Hepatocyte (in vitro differentiated cells): Measurements from ENCODE around the gene MRPL53. TPM values are rescaled to one million over a fixed set of nuclear protein-coding genes. Genes with fewer than 3 reads are reported as not detected.

ENCODE experiments used
- DNase-seq: peaks from one replicate; pipeline ENCODE4 v3.0.0-alpha.2; 2016; ENCODE audit warnings: low spot score
- H2AFZ ChIP-seq: fragments of 200-600 bp; sonication (generic); 2 replicates; pipeline ENCODE4 v1.6.0; 2016; ENCODE audit warnings: antibody characterized with exemption, mild to moderate bottlenecking
- H3K27ac ChIP-seq: fragments of 200-600 bp; sonication (generic); 2 replicates; pipeline ENCODE4 v1.5.1; 2016; ENCODE audit warnings: mild to moderate bottlenecking
- H3K27me3 ChIP-seq: fragments of 200-600 bp; sonication (generic); 2 replicates; pipeline ENCODE4 v1.6.1; 2016
- H3K36me3 ChIP-seq: fragments of 200-600 bp; sonication (generic); replicated peaks from 2 replicates; pipeline ENCODE4 v1.5.1; 2016; ENCODE audit warnings: low read depth; ENCODE audit not compliant: insufficient read depth
- H3K4me1 ChIP-seq: fragments of 200-600 bp; sonication (generic); 2 replicates; pipeline ENCODE4 v1.5.1; 2016; ENCODE audit warnings: mild to moderate bottlenecking, moderate library complexity; ENCODE audit not compliant: insufficient read depth
- H3K4me2 ChIP-seq: fragments of 200-600 bp; sonication (generic); 2 replicates; pipeline ENCODE4 v1.6.0; 2016
- H3K4me3 ChIP-seq: fragments of 200-600 bp; sonication (generic); 2 replicates; pipeline ENCODE4 v1.5.1; 2016; ENCODE audit warnings: mild to moderate bottlenecking
- H3K79me2 ChIP-seq: fragments of 200-600 bp; sonication (generic); 2 replicates; pipeline ENCODE4 v1.6.0; 2017; ENCODE audit warnings: mild to moderate bottlenecking
- H3K9me2 ChIP-seq: fragments of 200-600 bp; sonication (generic); replicated peaks from 2 replicates; pipeline ENCODE4 v1.6.0; 2017; ENCODE audit warnings: mild to moderate bottlenecking; ENCODE audit not compliant: insufficient read depth
- H3K9me3 ChIP-seq: fragments of 200-600 bp; sonication (generic); 2 replicates; pipeline ENCODE4 v1.5.1; 2016; ENCODE audit warnings: low read depth, mild to moderate bottlenecking
- H4K20me1 ChIP-seq: fragments of 200-600 bp; sonication (generic); 2 replicates; pipeline ENCODE4 v1.6.0; 2016; ENCODE audit warnings: mild to moderate bottlenecking; ENCODE audit not compliant: insufficient read depth, poor library complexity, severe bottlenecking
- CTCF ChIP-seq: fragments of 200-600 bp; sonication (generic); IDR thresholded peaks from 2 replicates; pipeline ENCODE4 v1.5.1; 2016; ENCODE audit warnings: antibody characterized with exemption, mild to moderate bottlenecking; ENCODE audit not compliant: poor library complexity
- EZH2 ChIP-seq: fragments of 200-600 bp; sonication (generic); IDR thresholded peaks from 2 replicates; pipeline ENCODE4 v1.6.1; 2016; ENCODE audit warnings: antibody characterized with exemption, mild to moderate bottlenecking, borderline replicate concordance
- EZH2phosphoT487 ChIP-seq: fragments of 200-600 bp; sonication (generic); IDR thresholded peaks from one replicate; pipeline ENCODE4 v1.6.1; 2018; ENCODE audit warnings: antibody characterized with exemption, mild to moderate bottlenecking, low read depth, moderate library complexity; ENCODE audit not compliant: unreplicated experiment, severe bottlenecking
- WGBS: methylation state at CpG from one replicate; pipeline ENCODE4 v1.1.6; 2016; ENCODE audit warnings: low lambda C conversion rate; ENCODE audit errors: missing lambda C conversion rate; 5-methylcytosine and 5-hydroxymethylcytosine counted together
- polyA plus RNA-seq: library from polyadenylated mRNA; unstranded; fragments of >200 nt; fragmentation: Nextera tagmentation; extraction: Ambion mirVana; gene quantifications from 2 replicates; pipeline ENCODE4 v1.2.1, GENCODE V29; 2016
- total RNA-seq: library from RNA; depleted of rRNA; stranded (reverse); fragments of >200 nt; gene quantifications from 2 replicates; pipeline ENCODE4 v1.2.3, GENCODE V29; 2014

Gene MRPL53
- total and polyA plus RNA-seq, 2 experiments from 2014 or later: 23.4 to 95.9 TPM

- Histone ChIP-seq H3K4me3 (peak within 1 kb of the TSS; percentile 8), H2AFZ (peak within 1 kb of the TSS; percentile 50), H3K9me3 (no peaks in the 10 kb centered on the region), H3K4me1 (peaks cover 20% of the 10 kb centered on the region), H3K9me2 (no peaks in the 10 kb centered on the region), H3K36me3 (no peaks in the 10 kb centered on the region), H3K27me3 (no peaks in the 10 kb centered on the region), H3K79me2 (peaks cover 34% of the 10 kb centered on the region), H4K20me1 (peaks cover 27% of the 10 kb centered on the region), H3K27ac (peak within 1 kb of the TSS; percentile 98), H3K4me2 (peak within 1 kb of the TSS; percentile 86)
- whole genome bisulfite sequencing: 9% methylated on average over 50 of the region's 75 CpGs
- TF ChIP-seq EZH2 (no peak), CTCF (no peak), EZH2phosphoT487 (no peak)
- peak; percentile 88 for DNase-seq
Observed at GRCh38 chr2:74441690-74442482, 30.6 kb downstream of the MRPL53 start, which contains the start of gene RTKN. Gene RTKN (minus strand): TSS chr2:74441937. CDS start chr2:74441816, 121 bp downstream.

DNA sequence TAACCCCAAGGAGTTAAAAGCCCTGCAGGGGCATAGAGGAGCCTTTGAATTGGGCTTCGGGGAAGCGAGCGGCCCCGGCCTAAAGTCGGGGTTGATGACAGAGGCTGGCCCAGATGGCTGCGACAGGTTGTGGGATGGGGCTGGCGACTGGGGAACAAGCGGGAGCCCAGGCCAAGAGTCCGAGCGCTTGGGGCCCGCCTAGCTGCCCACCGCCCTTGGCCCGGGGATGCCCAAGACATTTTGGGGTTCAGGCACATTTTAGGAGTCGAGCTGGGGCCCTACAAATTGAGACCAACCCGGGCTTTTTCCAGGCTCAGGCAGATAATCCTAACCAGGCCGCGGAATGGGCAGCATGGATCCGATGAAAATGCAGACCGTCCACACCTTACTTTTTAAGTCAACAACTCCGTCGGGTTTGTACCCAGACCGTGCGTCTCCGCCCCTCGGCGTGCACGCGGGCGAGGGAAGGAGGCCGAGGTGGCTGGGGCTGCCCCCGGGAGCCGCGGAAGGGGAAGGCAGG, 31.2 kb downstream of the MRPL53 start:
- Histone ChIP-seq H3K4me2 (peak overlapping the region; percentile 86), H3K9me2 (no peaks in the 10 kb centered on the region), H3K9me3 (no peaks in the 10 kb centered on the region), H4K20me1 (peaks cover 32% of the 10 kb centered on the region), H3K4me3 (peak overlapping the region; percentile 8), H3K36me3 (no peaks in the 10 kb centered on the region), H2AFZ (peak overlapping the region; percentile 50), H3K79me2 (peaks cover 40% of the 10 kb centered on the region), H3K27me3 (no peaks in the 10 kb centered on the region), H3K4me1 (peaks cover 20% of the 10 kb centered on the region), H3K27ac (peak overlapping the region; percentile 98)
- TF ChIP-seq CTCF (no peak), EZH2 (no peak), EZH2phosphoT487 (no peak)
- DNase-seq: no peak
- 7% methylated on average over 33 of the region's 33 CpGs for WGBS

GRCh38 chr2:74440378-74441169, 31.9 kb downstream of the MRPL53 start:
- Histone ChIP-seq H3K27me3 (no peaks in the 10 kb centered on the region), H3K36me3 (no peaks in the 10 kb centered on the region), H2AFZ (peak overlapping the region; percentile 50), H3K4me3 (peak overlapping the region; percentile 24), H3K4me1 (peaks cover 20% of the 10 kb centered on the region), H3K9me3 (no peaks in the 10 kb centered on the region), H3K4me2 (peak overlapping the region; percentile 86), H3K27ac (peak overlapping the region; percentile 98), H4K20me1 (peaks cover 32% of the 10 kb centered on the region), H3K9me2 (no peaks in the 10 kb centered on the region), H3K79me2 (peaks cover 47% of the 10 kb centered on the region)
- peak; percentile 97 for DNase-seq
- WGBS: 6% methylated on average over 35 of the region's 45 CpGs
- TF ChIP-seq CTCF (no peak), EZH2phosphoT487 (no peak), EZH2 (no peak)
